ENCODE data around the gene SLC7A4. TPM values are rescaled to one million over a fixed set of nuclear protein-coding genes. Genes with fewer than 3 reads are reported as not detected.

SLC7A4 gene
- total and polyA plus RNA-seq, 10 of the 15 experiments (the other 5 are each of a cell fraction or from before 2014, with no cell fraction given), result 0.06 to 0.25 (median 0.14) TPM; not detected in 6

GRCh38 chr22:21054046-21054713 is 21.8 kb upstream of the SLC7A4 start:
- intact Hi-C loops (cut with micrococcal nuclease; ENCODE audit: unreplicated experiment) (no loop called here), in situ Hi-C loops (cut with MboI) (no loop called here)
- SMC1A ChIA-PET (ENCODE audit: uncharacterized antibody, unreplicated experiment), result no interaction called here
- no peak overlapping the region for H2AFZ ChIP-seq (ENCODE audit: control insufficient read depth, low read depth, low read length)
- no TSS peak for BruUV-seq (replicated peaks)
- H3K27me3 ChIP-seq (replicated peaks in 1 of 2; ENCODE audit: control insufficient read depth in 2 of 2, insufficient read depth in 2 of 2, low read length in 1 of 2), result no peaks in the 10 kb centered on the region; a peak in 2 of 4 replicates
- H3K4me3 ChIP-seq, result no peak overlapping the region
- POLR2A ChIA-PET, result no interaction called here
- no peaks in the 10 kb centered on the region for H3K36me3 ChIP-seq (ENCODE audit: control insufficient read depth in 2 of 2, insufficient read depth in 2 of 2, low read length in 1 of 2)
- ATAC-seq (no peak), DNase-seq (ENCODE audit: low read depth, low spot score) (no peak), FAIRE-seq (no peak)
- WGBS (ENCODE audit: insufficient coverage, insufficient replicate concordance, low lambda C conversion rate, missing lambda C conversion rate), result 66% methylated on average over 14 of the region's 15 CpGs
- H3K9ac ChIP-seq (ENCODE audit: control insufficient read depth, insufficient read depth, low read length), result no peak overlapping the region
- no peaks in the 10 kb centered on the region for H4K20me1 ChIP-seq (ENCODE audit: control insufficient read depth, insufficient read depth)
- no peaks in the 10 kb centered on the region for H3K9me3 ChIP-seq (replicated peaks; ENCODE audit: control insufficient read depth, insufficient read depth, low read length)
- no peak overlapping the region for H3K27ac ChIP-seq (ENCODE audit: control insufficient read depth, insufficient read depth)
- H3K4me1 ChIP-seq (ENCODE audit: control insufficient read depth, insufficient read depth, low read length), result peaks cover 17% of the 10 kb centered on the region
- H3K79me2 ChIP-seq (ENCODE audit: control insufficient read depth, insufficient read depth, low read length), result no peaks in the 10 kb centered on the region
- H3K4me2 ChIP-seq (ENCODE audit: control insufficient read depth, insufficient read depth), result no peak overlapping the region
- CTCF ChIA-PET, result no interaction called here
- RAD21 ChIA-PET (ENCODE audit: unreplicated experiment), result no interaction called here
- TF ChIP-seq RAD51 (IDR thresholded peaks at IDR 0.05) (no peak), CREM (IDR thresholded peaks at IDR 0.05; ENCODE audit: low read depth) (no peak), STAT3 (IDR thresholded peaks at IDR 0.05; ENCODE audit: low read depth, low read length) (no peak), ZNF207 (IDR thresholded peaks at IDR 0.05; ENCODE audit: borderline replicate concordance) (no peak), PML (IDR thresholded peaks at IDR 0.05; ENCODE audit: low read length) (no peak), HCFC1 (IDR thresholded peaks at IDR 0.05; ENCODE audit: low read length) (no peak), CBX3 (IDR thresholded peaks at IDR 0.05; ENCODE audit: borderline replicate concordance, low read depth) (no peak), SIX5 (IDR thresholded peaks at IDR 0.05; ENCODE audit: low read depth, low read length, severe bottlenecking) (no peak), MEF2B (IDR thresholded peaks at IDR 0.05; ENCODE audit: partially characterized antibody, poor library complexity, severe bottlenecking) (no peak), REST (IDR thresholded peaks at IDR 0.05; ENCODE audit: low read depth, low read length) (no peak), NR2C1 (IDR thresholded peaks at IDR 0.05) (no peak), STAT1 (conservative IDR thresholded peaks at IDR 0.05) (no peak), BACH1 (IDR thresholded peaks at IDR 0.05; ENCODE audit: borderline replicate concordance) (no peak), TCF3 (IDR thresholded peaks at IDR 0.05; ENCODE audit: borderline replicate concordance, insufficient read depth, low read depth, low read length) (no peak)
- TF ChIP-seq, protein P1, sequence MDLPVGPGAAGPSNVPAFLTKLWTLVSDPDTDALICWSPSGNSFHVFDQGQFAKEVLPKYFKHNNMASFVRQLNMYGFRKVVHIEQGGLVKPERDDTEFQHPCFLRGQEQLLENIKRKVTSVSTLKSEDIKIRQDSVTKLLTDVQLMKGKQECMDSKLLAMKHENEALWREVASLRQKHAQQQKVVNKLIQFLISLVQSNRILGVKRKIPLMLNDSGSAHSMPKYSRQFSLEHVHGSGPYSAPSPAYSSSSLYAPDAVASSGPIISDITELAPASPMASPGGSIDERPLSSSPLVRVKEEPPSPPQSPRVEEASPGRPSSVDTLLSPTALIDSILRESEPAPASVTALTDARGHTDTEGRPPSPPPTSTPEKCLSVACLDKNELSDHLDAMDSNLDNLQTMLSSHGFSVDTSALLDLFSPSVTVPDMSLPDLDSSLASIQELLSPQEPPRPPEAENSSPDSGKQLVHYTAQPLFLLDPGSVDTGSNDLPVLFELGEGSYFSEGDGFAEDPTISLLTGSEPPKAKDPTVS (IDR thresholded peaks at IDR 0.05; ENCODE audit: low read depth, low read length), result no peak
- TF ChIP-seq, protein P2, sequence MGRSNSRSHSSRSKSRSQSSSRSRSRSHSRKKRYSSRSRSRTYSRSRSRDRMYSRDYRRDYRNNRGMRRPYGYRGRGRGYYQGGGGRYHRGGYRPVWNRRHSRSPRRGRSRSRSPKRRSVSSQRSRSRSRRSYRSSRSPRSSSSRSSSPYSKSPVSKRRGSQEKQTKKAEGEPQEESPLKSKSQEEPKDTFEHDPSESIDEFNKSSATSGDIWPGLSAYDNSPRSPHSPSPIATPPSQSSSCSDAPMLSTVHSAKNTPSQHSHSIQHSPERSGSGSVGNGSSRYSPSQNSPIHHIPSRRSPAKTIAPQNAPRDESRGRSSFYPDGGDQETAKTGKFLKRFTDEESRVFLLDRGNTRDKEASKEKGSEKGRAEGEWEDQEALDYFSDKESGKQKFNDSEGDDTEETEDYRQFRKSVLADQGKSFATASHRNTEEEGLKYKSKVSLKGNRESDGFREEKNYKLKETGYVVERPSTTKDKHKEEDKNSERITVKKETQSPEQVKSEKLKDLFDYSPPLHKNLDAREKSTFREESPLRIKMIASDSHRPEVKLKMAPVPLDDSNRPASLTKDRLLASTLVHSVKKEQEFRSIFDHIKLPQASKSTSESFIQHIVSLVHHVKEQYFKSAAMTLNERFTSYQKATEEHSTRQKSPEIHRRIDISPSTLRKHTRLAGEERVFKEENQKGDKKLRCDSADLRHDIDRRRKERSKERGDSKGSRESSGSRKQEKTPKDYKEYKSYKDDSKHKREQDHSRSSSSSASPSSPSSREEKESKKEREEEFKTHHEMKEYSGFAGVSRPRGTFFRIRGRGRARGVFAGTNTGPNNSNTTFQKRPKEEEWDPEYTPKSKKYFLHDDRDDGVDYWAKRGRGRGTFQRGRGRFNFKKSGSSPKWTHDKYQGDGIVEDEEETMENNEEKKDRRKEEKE (IDR thresholded peaks at IDR 0.05), result no peak

All from GM12878 (cell line).